Activated CD4-positive, alpha-beta T cell treated with anti-CD3 and anti-CD28 coated beads, Interleukin-2, amount 50 U/mL, for 16 hours (primary cell): ENCODE data around the gene CFAP157.

Experiments
- DNase-seq: peaks from one replicate; pipeline ENCODE4 v3.0.0-alpha.2; 2020

CFAP157 gene

GRCh38 chr9:127693697-127694096 is 13.1 kb upstream of the CFAP157 start:
- no peak for DNase-seq

GRCh38 chr9:127694890-127695720 is 11.7 kb upstream of the CFAP157 start:
- no peak for DNase-seq

DNA sequence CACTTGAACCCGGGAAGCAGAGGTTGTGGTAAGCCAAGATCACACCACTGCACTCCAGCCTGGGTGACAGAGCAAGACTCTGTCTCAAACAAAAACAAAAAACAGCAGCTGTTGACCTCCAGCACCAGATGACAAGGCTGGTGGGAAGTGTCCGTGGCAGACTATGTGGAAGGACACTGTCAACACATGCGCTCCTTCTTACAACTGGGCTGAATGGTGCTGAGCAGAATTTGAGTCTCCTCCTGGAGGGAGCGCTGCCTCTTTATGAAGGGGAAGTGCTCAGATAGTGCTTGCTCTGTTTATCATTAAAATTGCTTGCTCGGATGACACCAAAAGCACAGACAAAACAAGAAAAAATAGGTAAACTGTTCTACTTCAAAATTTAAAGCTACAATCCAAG is 9.2 kb upstream of the CFAP157 start:
- no peak for DNase-seq

GRCh38 chr9:127698386-127698785 is 8.4 kb upstream of the CFAP157 start:
- no peak for DNase-seq

DNA sequence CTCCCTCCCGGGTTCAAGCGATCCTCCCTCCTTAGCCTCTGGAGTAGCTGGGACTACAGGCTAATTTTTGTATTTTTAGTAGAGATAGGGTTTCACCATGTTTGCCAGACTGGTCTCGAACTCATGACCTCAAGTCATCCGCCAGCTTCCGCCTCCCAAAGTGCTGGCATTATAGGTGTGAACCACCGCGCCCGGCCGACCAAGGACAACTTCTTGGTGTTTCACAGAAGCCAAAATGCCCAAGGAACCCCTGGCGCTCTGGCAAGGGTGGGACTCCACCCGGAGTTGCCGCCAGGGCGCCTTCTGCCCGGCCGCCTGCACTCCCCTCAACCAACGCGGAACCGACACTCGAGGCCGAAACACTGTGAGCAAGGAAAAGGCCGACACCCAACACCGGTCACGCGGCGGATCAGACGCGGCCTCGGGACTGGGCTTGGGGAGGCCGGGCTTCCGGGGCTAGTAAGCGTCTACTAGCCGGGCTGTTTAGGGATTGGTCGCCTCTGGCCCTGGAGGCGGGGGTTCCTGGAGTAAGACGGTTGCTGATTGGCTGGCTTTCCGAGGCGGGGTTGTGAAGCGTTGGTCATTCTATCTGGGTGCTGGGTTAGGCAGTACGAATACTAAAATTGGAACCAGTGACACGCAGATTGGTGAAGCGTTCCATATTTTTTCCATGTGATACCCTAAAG is 7.7 kb upstream of the CFAP157 start:
- DNase-seq = peak; percentile 93

DNA sequence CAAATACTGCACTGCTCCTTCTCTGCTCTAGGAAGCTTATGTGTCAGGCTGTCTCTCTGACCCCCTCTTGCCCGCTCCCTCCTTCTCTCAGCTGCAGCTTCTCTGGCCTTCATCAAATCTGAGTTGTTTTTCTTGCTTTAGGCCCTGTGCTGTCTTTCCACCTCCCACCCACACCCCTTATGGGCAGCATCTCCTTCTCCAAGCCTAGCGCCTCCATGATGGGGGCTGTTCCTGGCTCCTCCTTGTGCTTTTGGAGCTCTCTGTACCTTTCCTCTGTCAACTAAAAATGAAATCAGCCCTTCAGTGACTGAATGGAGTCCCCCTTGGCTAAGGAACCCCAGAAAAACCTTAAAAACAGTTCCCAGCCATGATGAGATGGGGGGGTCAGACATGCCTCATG is 6.6 kb upstream of the CFAP157 start:
- DNase-seq = no peak

- DNase-seq = no peak
Observed at GRCh38 chr9:127700594-127701255, 6.1 kb upstream of the CFAP157 start.

DNA sequence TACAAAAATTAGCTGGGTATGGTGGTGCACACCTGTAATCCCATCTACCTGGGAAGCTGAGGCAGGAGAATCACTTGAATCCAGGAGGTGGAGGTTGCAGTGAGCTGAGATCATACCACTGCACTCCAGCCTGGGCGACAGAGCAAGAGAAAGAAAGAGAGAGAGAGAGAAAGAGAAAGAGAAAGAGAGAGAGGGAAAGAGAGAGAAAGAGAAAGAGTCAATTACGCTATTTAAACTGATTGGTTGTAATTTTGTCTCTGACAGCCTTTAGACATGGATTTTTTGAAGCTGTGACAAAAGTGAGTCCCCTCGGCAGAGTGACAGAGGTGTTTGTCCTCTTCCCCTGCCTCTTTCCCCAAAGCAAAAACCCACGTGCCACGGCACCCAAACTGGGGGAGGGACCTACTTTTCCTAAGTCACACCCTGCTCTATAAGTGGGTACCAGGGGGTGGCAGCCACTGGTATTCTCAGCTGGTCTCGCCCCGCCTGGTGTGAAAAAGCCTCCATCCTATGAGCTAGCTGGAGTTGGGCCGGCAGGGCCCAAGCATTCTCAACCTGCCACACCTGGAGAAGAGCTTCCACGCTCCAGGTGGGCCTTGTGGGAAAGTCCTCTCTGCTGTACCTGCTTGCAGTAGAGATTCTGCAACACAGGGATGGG is 3.4 kb upstream of the CFAP157 start:
- no peak for DNase-seq

GRCh38 chr9:127705577-127706379 is 1.0 kb upstream of the CFAP157 start:
- DNase-seq = no peak

DNA sequence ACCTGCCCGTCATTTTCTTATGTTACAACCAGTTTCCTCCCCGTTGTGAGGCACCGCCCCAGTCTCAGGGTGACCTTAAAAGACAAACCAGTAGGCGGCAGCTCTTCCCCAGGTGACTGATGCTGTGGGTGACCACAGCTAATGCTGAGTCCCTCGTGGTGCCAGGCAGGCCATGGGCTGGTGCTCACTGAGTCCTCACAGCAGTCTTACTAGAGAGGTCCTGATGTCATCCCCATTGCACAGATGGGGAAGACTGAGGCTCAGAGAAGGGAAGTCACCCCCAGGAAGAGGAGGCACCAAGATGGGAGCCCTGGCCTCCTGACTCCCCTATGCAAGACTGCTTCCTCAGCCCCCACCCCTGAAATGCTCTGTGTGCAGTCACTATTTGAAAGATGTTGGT is 978 bp downstream of the CFAP157 start:
- peak; percentile 35 for DNase-seq

DNA sequence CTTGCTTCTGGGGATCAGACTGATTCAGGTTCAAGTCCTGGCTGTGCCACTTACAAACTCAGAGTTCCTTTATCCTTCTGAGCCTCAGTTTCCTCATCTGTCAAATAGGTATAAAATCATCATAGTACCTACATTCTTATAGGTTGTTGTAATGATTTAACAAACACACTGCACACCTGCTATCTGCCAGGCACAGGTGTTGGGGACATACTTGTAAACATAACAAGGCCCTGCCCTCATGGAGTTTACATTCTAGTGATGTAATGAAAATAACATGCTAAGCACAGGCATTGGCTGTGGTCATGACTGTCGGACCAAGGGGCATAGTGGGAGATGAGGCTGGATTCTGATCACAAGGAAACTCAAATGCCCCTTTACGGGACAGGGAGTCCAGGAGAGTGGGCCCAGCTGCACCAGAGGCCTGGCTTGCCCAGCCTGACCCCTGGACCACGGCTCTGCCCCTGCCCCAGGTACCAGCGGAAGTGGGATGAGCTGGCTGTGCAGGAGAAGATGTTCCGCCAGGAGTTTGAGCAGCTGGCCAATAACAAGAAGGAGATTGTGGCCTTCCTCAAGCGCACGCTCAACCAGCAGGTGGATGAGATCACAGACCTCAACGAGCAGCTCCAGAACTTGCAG is 2.3 kb downstream of the CFAP157 start:
- DNase-seq = no peak

DNA sequence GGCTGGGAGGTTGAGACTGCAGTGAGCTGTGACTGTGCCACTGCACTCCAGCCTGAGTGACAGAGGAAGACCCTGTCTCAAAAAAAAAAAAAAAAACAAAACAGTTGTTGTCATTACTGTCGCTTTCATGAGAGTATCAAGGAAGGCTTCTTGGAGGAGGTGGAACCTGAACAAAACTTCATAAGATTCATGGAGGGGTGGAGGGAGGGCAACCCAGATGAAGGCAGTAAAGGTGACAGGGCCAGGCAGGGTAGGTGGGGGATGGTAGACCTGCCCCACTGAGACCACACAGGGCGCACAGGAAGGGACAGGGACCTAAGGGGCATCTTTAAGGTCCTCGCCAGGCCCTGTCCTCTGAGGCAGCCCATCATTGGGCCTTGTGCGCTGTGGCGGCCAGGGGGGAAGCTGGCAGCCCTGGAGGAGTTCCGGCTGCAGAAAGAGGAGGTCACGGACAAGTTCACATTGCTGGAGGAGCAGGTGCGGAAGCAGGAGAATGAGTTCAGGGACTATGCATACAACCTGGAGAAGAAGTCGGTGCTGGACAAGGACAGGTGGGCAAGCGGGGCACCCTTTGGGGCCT is 3.5 kb downstream of the CFAP157 start:
- no peak for DNase-seq

DNA sequence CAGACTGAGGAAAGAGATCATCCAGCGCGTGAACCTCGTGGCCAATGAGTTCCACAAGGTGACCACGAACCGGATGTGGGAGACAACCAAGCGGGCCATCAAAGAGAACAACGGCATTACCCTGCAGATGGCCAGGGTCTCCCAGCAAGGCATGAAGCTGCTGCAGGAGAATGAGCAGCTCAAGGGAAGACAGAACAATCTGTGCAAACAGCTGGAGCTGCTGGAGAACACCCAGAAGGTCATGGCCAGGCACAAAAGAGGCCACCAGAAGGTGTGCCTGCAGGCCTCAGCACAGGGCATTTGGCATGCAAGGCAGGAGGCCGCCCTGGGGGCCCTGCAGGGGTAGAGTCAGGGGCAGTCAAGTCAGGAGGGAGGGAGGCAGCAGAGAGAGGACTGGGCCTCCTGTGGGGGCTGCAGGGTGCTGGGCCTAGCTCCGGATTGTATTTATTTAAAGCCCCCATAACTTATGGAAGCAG is 4.5 kb downstream of the CFAP157 start:
- DNase-seq = peak; percentile 20

- DNase-seq = no peak
Observed at GRCh38 chr9:127711831-127712274, 5.1 kb downstream of the CFAP157 start.

DNA sequence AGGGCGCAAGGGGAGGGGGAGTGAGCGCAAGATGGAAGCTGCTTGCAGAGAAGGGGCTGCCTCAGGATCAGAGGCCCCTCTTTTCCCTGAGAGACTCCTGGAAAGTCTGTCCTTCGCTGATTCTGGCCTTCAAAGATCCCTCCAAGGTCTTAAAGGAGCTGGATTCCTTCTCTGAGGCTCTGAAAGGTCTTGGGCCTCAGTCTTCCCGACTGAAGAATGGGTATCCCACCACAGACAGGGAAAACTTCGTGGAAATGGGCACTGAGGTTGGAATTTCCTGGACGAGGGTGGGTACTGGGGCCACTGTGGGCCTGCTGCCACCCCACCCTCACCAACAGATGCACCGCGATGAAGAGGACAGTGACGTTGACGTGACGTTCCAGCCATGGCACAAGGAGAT is 5.6 kb downstream of the CFAP157 start:
- DNase-seq = no peak

- DNase-seq = no peak
Observed at GRCh38 chr9:127712867-127713266, 6.1 kb downstream of the CFAP157 start.

DNA sequence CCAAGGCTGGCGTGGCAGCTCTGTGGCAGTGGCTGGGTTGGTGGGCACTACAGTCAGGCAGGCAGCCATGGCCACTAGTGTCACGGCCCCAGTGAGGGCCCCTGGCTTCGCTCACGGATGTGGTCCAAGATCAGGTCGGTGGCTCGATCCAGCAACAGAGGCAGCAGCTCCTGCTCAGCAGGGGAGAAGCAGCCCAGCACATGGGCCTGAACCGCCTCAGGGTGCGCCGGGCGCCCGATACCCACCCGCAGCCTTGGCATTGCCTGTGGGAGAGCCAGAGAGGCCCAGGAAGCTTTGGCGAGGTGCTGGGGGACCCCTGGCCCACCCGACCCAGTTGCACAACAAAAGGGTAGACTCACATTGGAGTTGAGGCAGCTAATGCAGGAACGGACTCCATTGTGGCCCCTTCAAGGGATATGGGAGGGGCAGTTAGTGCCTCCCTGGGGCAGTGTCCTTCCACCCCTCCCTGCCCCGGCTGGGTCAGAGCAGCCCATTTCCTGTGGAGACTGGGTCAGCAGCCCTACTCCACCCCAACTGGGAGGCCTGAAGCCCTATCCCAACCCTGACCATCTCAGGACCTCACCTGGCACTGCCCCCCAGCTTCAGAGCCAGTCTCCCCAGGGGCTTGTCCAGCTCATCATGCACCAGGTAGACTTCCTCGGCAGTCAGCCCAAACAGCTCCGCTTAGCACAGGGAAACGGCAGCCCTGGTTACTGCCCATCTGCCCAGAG is 7.4 kb downstream of the CFAP157 start:
- DNase-seq = no peak

- DNase-seq = no peak
Observed at GRCh38 chr9:127714951-127715469, 8.2 kb downstream of the CFAP157 start.

DNA sequence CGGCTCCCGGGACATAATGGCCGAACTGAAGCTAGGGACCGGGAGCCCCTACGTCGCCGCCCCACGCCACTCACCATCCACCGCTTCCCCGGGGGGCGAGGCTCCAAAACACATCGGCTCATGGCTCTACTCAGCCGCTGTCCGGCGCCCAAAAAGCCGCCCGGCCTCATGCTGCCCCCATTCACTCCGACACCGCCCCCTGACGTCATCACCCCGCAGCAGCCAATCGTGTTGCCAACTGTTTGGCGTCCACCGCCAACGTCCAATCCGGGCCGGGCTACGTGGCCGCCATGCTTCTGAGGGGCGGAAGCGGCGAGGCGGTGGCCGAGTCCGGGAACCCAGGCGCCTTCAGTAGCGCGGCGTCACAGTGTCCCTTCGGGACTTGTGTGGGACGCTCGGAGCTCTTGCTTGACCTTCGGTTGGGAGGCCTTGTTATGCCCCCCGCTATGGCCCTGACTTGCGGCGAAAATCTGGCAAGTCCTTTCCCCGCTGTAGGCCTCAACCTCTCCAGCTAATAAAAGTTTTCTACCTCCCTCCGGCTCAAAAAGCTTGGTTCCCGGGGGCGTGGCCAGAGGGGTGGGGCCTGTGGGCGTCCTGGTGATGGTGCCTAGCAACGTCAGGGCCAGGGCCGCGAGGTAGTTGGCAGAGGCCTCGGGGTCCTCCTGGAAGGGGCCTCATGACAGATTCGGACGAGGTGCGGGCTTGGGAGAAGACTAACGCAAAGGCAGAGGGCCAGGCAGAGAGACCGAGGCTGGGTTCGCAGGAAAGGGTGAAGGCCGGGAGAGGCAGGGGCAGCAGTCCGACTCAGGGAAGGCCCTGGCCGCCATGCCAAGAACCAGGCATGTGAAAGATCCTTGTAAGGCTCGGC is 8.9 kb downstream of the CFAP157 start, which contains the start of the genes PTRH1 and TTC16:
Gene PTRH1 (minus strand): TSS at position 194 of the 868 bp plus-strand sequence. CDS start 24 bp downstream, at position 170.
Gene TTC16 (plus strand): TSS at position 610 of the 868 bp plus-strand sequence. CDS start 67 bp downstream, at position 677.
- DNase-seq = peak; percentile 96
